Osteocyte (in vitro differentiated cells): ENCODE data around the gene PRDM16. TPM values are rescaled to one million over a fixed set of nuclear protein-coding genes. Genes with fewer than 3 reads are reported as not detected.
A peak's percentile ranks its signal among the peaks of the same experiment; 100 is the strongest.

Source experiments
- DNase-seq: peaks from one replicate; pipeline ENCODE4 v3.0.0; 2021; ENCODE audit warnings: mixed read lengths; ENCODE audit not compliant: unreplicated experiment; ENCODE audit errors: extremely low spot score
- H3K27ac Mint-ChIP-seq: one replicate; pipeline ENCODE4 v1.8.0; 2021; ENCODE audit warnings: mild to moderate bottlenecking, mixed read lengths; ENCODE audit not compliant: unreplicated experiment
- H3K27me3 Mint-ChIP-seq: one replicate; pipeline ENCODE4 v1.8.0; 2021; ENCODE audit warnings: mixed read lengths; ENCODE audit not compliant: unreplicated experiment
- H3K36me3 Mint-ChIP-seq: one replicate; pipeline ENCODE4 v1.8.0; 2021; ENCODE audit warnings: mixed read lengths; ENCODE audit not compliant: unreplicated experiment
- H3K4me1 Mint-ChIP-seq: one replicate; pipeline ENCODE4 v1.8.0; 2021; ENCODE audit warnings: mixed read lengths; ENCODE audit not compliant: unreplicated experiment
- H3K4me3 Mint-ChIP-seq: one replicate; pipeline ENCODE4 v1.8.0; 2021; ENCODE audit warnings: mild to moderate bottlenecking, moderate library complexity, mixed read lengths; ENCODE audit not compliant: unreplicated experiment
- H3K9me3 Mint-ChIP-seq: one replicate; pipeline ENCODE4 v1.8.0; 2021; ENCODE audit warnings: mixed read lengths; ENCODE audit not compliant: unreplicated experiment
- long read RNA-seq: library from polyadenylated mRNA; unstranded; transcript quantifications from one replicate; pipeline ENCODE4 v2.0.0, GENCODE V29; 2021
- total RNA-seq: library from RNA; stranded (reverse); gene quantifications from 2 replicates; pipeline ENCODE4 v1.2.1, GENCODE V29; 2021
- TF ChIP-seq, protein P1 (sequence below): fragments of 200-600 bp; sonication (generic); IDR thresholded peaks from 2 replicates; pipeline ENCODE4 v1.5.0; 2021; ENCODE audit warnings: antibody characterized with exemption, mild to moderate bottlenecking, moderate library complexity

The PRDM16 gene
- 7.1 and 7.4 TPM in 2 replicates for total RNA-seq
- long read RNA-seq, partial matches to known transcripts: 0 of 3 reads
- long read RNA-seq, other reads (novel, unspliced or antisense): 3 of 3 reads

DNA sequence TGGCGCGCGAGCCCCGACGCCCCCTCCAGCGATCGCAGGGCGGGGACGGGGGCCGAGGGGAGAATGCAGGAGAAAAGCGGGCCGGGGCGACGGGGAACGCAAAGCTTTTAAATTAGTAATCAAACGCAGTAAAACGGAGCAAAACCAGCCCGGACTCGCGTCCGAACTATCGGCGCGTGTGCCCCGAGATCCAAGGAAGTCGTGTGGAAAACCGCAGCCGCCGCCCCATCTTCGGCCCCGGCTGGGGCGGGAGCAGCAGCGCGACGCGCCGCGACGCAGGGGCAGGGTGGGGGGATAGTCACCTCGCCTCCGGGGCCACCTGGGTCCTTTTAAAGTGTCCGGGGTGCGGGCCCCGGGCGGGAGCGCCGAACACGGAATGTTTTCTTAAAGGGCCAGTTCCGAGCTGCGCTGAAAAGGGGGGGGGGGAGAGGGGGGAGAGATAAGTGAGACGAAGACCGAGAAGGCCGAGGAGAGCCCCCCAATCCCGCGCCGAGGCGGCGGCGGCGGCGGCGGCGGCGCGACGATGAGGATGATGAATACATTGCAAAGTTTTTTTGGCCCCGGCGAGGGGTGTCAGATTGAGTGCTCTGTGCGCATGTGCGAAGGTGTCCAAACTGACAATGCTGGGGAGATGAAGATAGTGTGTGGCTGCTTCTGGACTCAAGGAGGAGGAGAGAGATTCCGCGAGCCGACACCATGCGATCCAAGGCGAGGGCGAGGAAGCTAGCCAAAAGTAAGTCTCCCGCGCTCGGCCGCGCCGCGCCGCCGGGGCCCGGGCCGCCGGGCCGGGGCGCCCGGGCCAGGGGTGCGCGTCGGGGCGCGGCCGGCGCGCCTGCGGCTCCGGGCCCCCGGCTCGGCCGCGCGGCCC lies at the start of gene PRDM16:
PRDM16 (plus strand) TSS at position 640 of the 868 bp plus-strand sequence; CDS start at position 697, 57 bp downstream.
- peak within 1 kb of the TSS; percentile 82 for H3K27ac Mint-ChIP-seq
- no peak for DNase-seq
- TF ChIP-seq, protein P1, sequence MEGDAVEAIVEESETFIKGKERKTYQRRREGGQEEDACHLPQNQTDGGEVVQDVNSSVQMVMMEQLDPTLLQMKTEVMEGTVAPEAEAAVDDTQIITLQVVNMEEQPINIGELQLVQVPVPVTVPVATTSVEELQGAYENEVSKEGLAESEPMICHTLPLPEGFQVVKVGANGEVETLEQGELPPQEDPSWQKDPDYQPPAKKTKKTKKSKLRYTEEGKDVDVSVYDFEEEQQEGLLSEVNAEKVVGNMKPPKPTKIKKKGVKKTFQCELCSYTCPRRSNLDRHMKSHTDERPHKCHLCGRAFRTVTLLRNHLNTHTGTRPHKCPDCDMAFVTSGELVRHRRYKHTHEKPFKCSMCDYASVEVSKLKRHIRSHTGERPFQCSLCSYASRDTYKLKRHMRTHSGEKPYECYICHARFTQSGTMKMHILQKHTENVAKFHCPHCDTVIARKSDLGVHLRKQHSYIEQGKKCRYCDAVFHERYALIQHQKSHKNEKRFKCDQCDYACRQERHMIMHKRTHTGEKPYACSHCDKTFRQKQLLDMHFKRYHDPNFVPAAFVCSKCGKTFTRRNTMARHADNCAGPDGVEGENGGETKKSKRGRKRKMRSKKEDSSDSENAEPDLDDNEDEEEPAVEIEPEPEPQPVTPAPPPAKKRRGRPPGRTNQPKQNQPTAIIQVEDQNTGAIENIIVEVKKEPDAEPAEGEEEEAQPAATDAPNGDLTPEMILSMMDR: no peak
- peaks cover 14% of the 10 kb centered on the region for H3K27me3 Mint-ChIP-seq
- no peaks in the 10 kb centered on the region for H3K9me3 Mint-ChIP-seq
- H3K4me1 Mint-ChIP-seq: peaks cover 2% of the 10 kb centered on the region
- H3K36me3 Mint-ChIP-seq: no peaks in the 10 kb centered on the region
- H3K4me3 Mint-ChIP-seq: peak within 1 kb of the TSS; percentile 85

DNA sequence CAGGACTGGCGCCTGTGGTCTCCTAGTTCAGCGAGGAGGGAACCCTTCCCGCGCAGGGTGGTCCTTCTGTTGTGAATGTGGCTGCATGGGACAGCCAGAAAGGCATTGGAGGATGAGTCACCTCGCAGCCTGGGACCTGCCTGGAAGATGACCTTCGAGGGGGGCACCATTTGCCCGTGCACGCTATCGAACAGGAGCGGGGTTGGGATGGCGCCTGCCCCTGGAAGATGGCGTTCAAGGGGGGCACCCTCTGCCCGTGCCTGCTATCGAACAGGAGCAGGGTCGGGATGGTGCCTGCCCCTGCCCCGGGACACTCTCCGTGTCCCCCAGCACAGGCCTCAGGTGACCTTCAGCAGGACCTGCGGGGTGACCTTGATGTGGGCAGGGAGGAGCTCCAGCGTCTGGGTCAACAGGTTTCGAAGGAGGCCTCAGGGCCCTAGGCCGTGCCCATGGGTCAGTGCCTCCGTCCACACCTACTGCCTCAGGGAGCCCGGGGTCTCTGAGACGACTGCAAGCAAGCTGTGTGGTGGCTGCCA lies 49.4 kb upstream of the PRDM16 start:
- no peak overlapping the region for H3K27ac Mint-ChIP-seq
- no peaks in the 10 kb centered on the region for H3K9me3 Mint-ChIP-seq
- no peaks in the 10 kb centered on the region for H3K27me3 Mint-ChIP-seq
- H3K4me1 Mint-ChIP-seq: no peaks in the 10 kb centered on the region
- H3K36me3 Mint-ChIP-seq: no peaks in the 10 kb centered on the region
- H3K4me3 Mint-ChIP-seq: no peak overlapping the region
- TF ChIP-seq, protein P1: no peak
- DNase-seq: no peak

DNA sequence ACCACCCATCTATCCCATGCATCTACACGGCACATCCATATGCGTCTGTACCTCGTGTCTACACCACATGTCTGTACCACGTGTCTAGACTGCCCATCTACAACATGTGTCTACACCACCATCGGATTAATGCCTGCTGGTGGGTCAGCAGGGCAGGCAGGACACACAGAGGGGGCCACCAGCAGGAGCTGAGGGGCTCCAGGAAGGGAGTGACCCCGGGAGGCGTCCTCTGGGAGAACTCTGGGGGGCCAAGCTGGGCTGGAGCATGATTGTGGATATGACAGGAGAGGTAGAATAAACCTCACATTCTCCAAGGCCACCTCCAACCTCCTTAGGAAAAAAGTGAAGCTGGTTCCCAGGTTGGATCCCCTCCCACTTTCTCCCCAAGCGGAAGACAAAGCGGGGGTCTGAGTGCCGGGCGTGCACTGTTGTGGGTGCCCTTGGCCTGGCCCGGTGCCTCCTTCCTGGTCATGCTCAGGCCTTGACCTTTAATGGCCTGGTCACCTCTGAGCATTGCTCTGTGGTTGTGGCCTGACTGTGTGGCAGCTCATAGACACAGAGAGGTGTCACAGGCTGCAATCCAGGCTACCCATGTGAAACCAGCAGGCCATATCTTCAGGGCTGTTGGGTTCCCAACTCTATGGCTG lies 48.6 kb upstream of the PRDM16 start:
- TF ChIP-seq, protein P1: no peak
- H3K27ac Mint-ChIP-seq: no peak overlapping the region
- no peaks in the 10 kb centered on the region for H3K36me3 Mint-ChIP-seq
- no peak overlapping the region for H3K4me3 Mint-ChIP-seq
- H3K4me1 Mint-ChIP-seq: no peaks in the 10 kb centered on the region
- no peaks in the 10 kb centered on the region for H3K27me3 Mint-ChIP-seq
- no peaks in the 10 kb centered on the region for H3K9me3 Mint-ChIP-seq
- no peak for DNase-seq

DNA sequence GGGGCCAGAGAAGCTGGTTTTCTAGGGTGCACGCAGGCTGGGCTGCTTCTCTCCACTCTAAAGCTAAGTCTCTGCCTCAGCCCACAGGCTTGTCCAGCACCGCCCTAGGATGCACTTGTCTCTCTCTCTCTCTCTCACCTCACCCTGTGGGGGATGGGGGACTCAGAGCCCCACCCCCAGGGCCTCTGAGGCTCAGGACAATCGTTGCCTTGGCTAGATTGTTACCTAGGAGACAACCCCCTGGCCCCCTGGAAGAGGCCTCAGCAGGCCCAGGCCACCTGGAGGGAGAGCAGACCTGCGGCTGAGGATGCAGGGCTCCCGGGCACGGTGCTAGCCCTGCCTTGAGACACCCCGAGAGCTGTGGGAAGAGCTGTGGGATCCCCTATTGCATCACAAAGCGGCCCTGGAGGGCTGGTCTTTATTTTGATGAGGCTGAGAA lies 47.8 kb upstream of the PRDM16 start, which contains the start of gene ACTRT2:
ACTRT2 (plus strand) TSS at position 235 of the 439 bp plus-strand sequence. CDS start 220 bp downstream, outside the sequence.
- Mint-ChIP-seq H3K4me1 (no peaks in the 10 kb centered on the region), H3K9me3 (no peaks in the 10 kb centered on the region), H3K27me3 (no peaks in the 10 kb centered on the region), H3K4me3 (no peak within 1 kb of the TSS), H3K27ac (no peak within 1 kb of the TSS), H3K36me3 (no peaks in the 10 kb centered on the region)
- DNase-seq: no peak
- TF ChIP-seq, protein P1: no peak
